CD4-positive, alpha-beta T cell treated with Interleukin-1 beta for 1 hour (primary cell): ENCODE data around the gene FAF2.
"Not testable (repeated sequence)": the region's sequence is repeated elsewhere in the genome, so short reads cannot be mapped to it uniquely, and the experiment has no call there.

Experiments
- DNase-seq, 2 donors: peaks; one replicate each; pipeline ENCODE4 v3.0.0-alpha.2; 2020 to 2022

FAF2 gene

GRCh38 chr5:176420086-176420485, 28.1 kb upstream of the FAF2 start:
- no peak for DNase-seq

DNA sequence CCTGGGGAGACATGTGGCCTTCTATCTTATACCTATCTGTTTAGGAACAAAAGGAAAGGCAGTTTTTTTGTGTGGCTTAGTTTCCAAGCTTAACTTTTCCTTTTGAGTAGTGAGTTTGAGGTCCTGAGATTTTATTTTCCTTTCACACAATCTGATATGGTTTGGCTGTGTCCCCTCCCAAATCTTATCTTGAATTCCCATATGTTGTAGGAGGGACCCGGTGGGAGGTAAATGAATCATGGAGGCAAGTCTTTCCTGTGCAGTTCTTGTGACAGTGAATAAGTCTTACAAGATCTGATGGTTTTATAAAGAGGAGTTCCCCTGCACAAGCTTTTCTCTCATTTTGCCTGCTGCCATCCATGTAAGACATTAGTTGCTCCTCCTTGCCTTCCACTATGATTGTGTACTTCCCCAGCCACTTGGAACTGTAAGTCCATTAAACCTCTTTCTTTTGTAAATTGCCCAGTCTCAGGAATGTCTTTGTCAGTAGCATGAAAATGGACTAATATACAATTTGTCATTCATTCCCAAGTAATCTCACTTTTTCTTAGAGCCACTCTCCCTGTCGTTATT, 27.1 kb upstream of the FAF2 start:
- no peak for DNase-seq

- DNase-seq = no peak
Measured at GRCh38 chr5:176424181-176424580, 24.0 kb upstream of the FAF2 start.

DNA sequence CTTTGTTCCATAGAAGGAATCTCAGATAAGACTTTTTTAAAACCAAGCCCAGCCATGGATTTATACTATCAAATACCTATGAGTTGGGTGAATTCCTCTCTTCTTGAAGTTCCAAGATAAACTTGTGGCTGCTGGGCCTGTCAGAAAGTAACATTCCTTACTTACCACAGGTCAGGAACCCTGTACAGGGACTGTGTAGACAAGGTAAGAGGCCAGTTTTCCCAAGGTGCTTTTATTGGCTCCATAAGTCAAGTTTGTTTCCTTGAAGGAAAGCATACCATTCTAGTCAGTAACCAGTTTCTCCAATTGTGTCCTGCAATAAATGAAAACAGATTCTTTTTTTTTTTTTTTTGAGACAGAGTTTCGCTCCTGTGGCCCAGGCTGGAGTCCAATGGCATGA, 23.0 kb upstream of the FAF2 start:
- DNase-seq = no peak

- no peak for DNase-seq
Measured at GRCh38 chr5:176425791-176426190, 22.4 kb upstream of the FAF2 start.

DNA sequence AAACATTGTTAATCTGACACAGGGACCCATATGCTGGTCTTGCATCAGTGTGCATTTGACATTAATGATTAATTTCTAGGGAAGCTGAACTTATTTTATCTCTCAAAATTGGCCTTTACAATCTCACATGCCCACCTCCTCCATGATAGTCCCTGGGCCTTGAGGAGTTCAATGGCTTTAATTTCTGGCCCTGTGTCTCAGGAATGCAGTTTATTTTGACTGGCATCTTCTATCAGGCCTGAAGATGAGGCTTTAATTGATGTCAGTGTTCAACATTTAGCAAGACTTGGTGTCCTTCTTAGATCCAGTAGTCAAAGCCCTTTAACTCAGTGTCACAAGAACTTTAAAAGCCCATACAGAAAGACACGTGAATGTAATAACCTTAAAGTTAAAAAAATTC, 21.3 kb upstream of the FAF2 start:
- DNase-seq = no peak

- DNase-seq = no peak
Measured at GRCh38 chr5:176427971-176428370, 20.2 kb upstream of the FAF2 start.

GRCh38 chr5:176429972-176430371, 18.2 kb upstream of the FAF2 start:
- DNase-seq = no peak

DNA sequence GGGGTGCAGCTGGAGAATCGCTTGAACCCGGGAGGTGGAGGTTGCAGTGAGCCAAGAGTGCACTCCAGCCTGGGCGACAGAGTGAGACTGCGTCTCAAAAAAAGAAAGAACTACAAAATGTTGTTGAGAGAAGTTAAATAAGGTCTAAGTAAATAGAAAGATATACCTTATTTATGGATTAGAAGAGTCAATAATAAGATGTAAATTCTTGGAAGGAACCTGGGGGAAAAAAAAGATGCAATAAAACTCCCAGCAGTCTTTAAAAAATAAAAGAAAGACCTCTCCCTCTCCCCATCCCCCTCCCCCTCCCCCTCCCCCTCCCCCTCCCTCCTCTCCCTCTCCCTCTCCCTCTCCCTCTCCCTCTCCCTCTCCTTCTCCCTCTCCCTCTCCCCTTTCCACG, 15.5 kb upstream of the FAF2 start:
- no peak for DNase-seq

- no peak for DNase-seq
Measured at GRCh38 chr5:176436656-176437055, 11.5 kb upstream of the FAF2 start.

GRCh38 chr5:176438959-176439757, 9.0 kb upstream of the FAF2 start:
- no peak for DNase-seq

GRCh38 chr5:176440927-176441706, 7.1 kb upstream of the FAF2 start:
- DNase-seq = no peak

DNA sequence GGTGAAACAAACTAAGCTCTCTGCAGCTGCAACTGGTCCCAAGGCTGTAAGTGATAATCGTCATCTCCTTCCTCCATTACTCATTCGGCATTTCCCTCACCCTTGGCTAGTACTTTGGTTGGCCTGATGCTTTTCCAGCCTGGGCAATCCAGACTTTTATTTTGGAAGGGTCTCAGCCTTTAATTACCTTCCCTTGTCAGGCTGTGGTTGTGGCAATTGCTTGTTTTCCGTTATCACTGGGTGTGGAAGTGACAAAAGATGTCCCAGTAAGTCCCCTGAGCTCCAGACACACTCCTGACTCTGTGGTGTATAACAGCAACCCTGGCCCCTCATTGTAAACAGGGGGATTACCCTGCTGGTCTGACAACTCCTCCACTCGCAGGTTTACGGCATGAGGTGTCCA, 6.3 kb upstream of the FAF2 start:
- no peak for DNase-seq

DNA sequence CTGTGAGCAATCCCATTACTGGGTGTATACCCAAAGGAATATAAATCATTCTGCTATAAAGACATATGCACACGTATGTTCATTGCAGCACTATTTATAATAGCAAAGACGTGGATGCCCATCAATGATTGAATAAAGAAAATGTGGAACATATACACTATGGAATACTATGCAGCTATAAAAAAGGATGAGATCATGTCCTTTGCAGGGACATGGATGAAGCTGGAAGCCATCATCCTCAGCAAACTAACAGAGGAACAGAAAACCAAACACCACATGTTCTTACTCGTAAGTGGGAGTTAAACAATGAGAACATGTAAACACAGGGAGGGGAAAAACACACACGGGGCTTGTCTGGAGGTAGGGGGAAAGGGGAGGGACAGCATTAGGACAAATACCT, 5.3 kb upstream of the FAF2 start:
- DNase-seq = not testable (repeated sequence)

DNA sequence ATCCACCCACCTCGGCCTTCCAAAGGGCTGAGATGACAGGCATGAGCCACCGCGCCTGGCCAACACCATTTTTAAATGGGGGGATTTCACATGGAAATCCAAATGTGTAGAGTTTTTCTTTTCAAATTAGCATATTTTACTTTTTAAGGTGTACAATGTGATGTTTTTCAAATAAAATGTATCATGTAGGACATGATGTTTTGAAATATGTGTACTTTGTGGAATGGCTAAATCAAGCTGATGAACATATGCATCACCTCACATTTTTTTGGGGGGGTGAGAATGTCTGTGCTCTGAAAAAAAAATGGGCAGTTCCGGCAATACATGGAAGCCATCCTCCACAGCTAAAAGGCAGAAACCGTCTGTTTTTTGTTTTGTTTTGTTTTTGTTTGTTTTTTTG, 3.4 kb upstream of the FAF2 start:
- DNase-seq = no peak

DNA sequence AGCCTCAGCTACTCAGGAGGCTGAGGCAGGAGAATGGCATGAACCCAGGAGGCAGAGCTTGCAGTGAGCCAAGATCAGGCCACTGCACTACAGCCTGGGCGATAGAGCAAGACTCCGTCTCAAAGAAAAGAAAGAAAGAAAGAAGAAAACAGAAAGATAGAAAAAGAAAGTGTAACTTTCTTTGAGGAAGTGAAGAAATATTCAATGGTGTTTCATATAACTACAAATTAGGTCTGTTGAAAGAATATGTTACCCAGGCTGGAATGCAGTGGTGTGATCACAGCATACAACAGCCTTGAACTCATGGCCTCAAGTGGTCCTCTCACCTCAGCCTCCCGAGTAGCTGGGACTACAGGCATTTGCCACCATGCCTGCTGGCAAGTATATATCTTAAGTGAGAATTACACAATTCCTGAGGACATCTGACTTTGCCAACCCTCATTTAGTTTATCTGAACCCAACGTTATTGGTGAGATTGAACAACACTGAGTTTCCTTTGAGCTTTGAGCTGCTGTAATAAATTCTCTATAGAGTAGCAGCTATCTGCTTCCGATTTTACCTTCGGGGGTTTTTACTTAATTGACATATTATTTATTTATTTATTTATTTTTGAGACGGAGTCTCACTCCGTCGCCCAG, 2.0 kb upstream of the FAF2 start:
- DNase-seq = no peak

DNA sequence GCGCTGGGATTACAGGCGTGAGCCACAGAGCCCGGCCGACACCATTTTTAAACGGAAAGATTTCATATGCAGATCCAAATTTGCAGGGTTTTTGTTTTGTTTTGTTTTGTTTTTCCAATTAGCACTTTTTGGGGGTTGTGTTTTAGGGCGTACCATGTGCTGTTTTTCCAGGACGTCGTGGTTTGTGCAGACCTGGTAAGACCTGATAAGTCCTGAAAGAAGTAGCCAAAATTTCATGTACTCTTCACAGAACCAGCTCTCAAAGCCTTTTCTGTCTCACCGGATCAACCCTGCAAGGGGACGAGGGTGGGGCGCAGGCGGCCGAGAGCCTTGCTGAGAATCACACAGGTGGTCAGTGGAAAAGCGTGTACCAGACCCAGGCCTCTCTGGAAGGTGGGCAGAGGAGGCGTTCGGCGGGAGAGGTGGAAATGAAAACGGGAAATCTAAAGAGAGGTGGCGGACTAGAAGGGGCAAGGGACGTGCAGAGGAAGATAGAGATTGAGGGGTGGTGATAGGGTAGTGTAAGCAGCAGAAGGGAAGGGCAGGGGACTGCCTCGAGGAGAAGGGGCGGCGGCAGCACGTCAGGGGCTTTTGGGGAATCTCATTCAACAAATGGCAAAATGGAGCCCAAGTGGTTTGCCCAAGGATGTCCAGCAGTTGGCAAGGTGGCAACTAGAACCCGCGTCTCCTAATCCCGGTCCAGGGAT, 1.1 kb upstream of the FAF2 start:
- DNase-seq = no peak

DNA sequence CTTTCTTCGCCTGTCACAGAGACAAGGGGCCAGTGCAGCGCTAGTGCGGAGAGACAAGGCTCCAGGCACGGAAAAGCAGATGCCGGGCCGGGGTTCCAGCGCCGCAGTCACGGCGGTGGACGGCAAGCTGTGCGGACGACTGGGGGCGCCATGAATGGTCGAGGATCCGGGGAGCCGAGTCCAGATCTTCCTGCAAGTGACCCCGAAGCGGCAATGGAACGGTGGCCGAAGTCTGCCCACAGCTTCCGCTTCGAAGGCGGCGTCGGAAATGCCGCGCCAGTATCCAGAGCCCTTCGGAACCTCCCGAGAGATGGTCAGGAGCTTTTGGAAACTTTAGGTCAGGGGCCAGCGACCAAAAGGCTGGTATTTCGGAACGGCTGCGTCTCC, 601 bp upstream of the FAF2 start:
- DNase-seq = no peak

GRCh38 chr5:176450077-176450476, 1.9 kb downstream of the FAF2 start:
- no peak for DNase-seq

DNA sequence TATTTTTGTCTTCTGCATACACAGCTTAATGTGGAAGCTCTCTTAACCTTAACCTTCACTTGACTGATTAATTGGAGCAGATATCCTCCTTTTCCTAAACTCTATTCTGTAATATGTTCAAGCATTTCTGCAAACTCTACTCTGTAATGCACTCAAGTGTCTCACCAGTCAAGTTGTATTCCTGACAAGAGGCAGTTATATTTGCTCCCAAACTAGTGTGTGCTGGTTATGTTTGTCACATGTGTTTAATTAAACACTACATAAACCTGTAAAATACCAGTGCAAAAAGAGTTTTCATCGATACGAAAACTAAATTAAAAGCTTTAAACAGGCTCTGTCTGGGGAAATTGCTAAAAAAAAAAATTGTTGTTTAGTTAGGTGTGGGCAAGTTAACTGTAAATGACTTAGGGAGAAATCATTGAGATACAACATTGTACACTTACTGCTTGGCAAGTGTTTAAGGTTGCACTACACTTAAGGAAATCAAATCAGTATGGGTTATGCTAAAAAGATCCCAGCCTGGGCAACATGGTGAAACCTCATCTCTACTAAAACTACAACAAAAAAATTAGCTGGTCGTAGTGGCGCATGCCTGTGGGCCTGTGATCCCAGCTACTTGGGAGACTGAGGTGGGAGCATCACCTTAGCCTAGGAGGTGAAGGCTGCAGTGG, 6.7 kb downstream of the FAF2 start:
- DNase-seq = no peak

GRCh38 chr5:176458904-176459561, 10.8 kb downstream of the FAF2 start:
- no peak for DNase-seq

DNA sequence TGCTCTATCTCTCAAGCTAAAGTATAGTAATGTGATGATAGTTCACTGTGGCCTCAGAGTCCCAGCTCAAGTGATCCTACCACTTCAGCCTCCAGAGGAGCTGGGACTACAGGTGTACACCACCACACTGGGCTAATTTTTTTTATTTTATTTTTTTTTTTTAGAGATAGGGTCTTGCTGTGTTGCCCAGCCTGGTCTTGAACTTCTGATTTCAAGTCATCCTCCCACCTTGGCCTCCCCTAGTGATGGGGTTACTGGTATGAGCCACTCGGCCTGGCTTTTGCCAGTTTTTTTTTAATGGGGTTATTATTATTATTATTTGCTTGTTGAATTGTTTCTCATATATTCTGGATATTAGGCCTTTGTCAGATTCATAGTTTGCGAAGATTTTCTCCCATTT, 13.2 kb downstream of the FAF2 start:
- DNase-seq = no peak
